ACC112 (cell line): Measurements from ENCODE around the gene SCARB1.

ENCODE experiments used
- H2AFZ ChIP-seq: fragments of 200-600 bp; sonication (generic); one replicate; pipeline ENCODE4 v1.6.0; 2017; ENCODE audit warnings: antibody characterized with exemption, low read length; ENCODE audit not compliant: unreplicated experiment
- H3K27ac ChIP-seq: fragments of 200-600 bp; sonication (generic); 2 replicates; pipeline ENCODE4 v1.5.1; 2014; ENCODE audit warnings: low read depth, mild to moderate bottlenecking, antibody characterized with exemption, low read length, moderate library complexity
- H3K27me3 ChIP-seq: fragments of 200-600 bp; sonication (generic); 2 replicates; pipeline ENCODE4 v1.6.1; 2014; ENCODE audit warnings: mild to moderate bottlenecking, antibody characterized with exemption, low read length, moderate library complexity, mixed read lengths; ENCODE audit not compliant: insufficient read depth
- H3K36me3 ChIP-seq: fragments of 200-600 bp; sonication (generic); 2 replicates; pipeline ENCODE4 v1.6.1; 2016; ENCODE audit warnings: mild to moderate bottlenecking, antibody characterized with exemption, low read length, moderate library complexity, mixed read lengths; ENCODE audit not compliant: insufficient read depth
- H3K4me1 ChIP-seq: fragments of 200-600 bp; sonication (generic); one replicate; pipeline ENCODE4 v1.6.1; 2016; ENCODE audit warnings: low read length, mixed read lengths; ENCODE audit not compliant: insufficient read depth, unreplicated experiment, control insufficient read depth
- H3K4me3 ChIP-seq: fragments of 200-600 bp; sonication (generic); 2 replicates; pipeline ENCODE4 v1.5.1; 2014; ENCODE audit warnings: mild to moderate bottlenecking, low read depth, low read length
- H3K79me2 ChIP-seq: fragments of 200-600 bp; sonication (generic); one replicate; pipeline ENCODE4 v1.6.0; 2016; ENCODE audit warnings: low read length; ENCODE audit not compliant: control insufficient read depth, unreplicated experiment, insufficient read depth

Gene SCARB1

DNA sequence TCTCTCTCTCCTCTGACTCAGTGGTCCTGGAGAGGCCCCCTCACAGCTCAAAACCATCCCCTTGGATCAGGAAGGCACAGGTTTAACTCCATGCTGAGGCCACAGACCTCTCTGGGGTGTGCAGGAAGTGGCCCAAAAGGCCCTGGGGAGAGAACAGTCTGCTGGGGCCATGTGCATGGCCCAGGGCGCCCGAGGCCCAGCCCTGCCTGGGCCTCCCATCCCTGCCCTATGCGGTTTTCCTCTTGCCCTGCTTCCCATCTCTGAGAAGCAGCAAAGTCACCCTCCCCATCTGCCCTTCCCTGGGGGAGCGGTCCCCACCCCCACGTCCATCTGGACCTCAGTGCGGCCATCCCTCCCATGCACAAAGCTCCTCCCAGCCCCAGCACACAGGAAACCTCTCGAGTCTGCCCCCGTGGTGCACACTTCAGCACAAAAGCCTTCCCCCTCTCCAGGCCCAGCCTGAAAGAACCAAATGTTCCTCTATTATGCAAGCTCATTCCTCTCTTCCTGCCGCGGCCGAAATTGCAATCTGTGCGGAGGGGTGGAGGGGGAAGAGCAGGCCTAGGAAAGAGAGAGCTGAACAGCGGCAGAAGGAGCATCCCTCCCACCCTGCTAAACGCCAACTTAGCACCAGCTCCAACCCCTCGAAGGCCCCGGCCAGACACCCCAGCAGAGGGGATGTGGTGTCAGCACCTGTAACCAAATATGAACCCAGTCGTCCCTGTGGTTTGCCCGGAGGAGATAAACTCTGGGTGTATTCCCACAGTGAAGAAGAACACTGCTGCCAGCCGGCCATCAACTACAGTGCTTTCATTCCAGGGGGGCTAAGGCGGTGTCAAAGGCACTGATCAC, 108.5 kb downstream of the SCARB1 start:
- Histone ChIP-seq H3K4me3 (no peak overlapping the region), H3K79me2 (no peaks in the 10 kb centered on the region), H2AFZ (peak overlapping the region; percentile 35), H3K27ac (peak overlapping the region; percentile 2; the same call in 1 of the 2 replicates), H3K27me3 (peaks cover 3% of the 10 kb centered on the region; the same call in 1 of the 2 replicates), H3K4me1 (peaks cover 14% of the 10 kb centered on the region), H3K36me3 (no peaks in the 10 kb centered on the region)

DNA sequence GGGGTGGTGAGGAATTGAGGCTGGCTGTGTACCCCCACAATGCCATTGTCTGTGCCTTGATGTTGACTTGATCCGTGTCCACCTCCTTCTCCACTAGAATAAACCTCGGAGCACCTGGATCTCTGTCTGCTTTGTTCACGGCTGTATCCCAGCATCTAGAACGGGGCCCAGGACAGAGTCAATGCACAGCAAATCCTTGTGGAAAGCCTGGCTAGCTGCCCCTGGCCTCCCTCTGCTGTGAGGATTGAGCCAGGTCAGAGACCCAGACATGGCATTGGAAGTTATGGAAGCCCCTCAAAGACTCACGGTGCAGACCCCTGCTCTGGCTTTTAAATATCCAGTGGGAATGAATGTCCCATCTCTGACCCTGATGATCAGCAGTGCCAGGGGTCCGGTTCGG, 109.2 kb downstream of the SCARB1 start:
- Histone ChIP-seq H3K4me1 (peaks cover 14% of the 10 kb centered on the region), H3K36me3 (no peaks in the 10 kb centered on the region), H2AFZ (no peak overlapping the region), H3K79me2 (no peaks in the 10 kb centered on the region), H3K4me3 (no peak overlapping the region), H3K27ac (peak overlapping the region; percentile 2; the same call in 1 of the 2 replicates), H3K27me3 (peaks cover 3% of the 10 kb centered on the region; the same call in 1 of the 2 replicates)

DNA sequence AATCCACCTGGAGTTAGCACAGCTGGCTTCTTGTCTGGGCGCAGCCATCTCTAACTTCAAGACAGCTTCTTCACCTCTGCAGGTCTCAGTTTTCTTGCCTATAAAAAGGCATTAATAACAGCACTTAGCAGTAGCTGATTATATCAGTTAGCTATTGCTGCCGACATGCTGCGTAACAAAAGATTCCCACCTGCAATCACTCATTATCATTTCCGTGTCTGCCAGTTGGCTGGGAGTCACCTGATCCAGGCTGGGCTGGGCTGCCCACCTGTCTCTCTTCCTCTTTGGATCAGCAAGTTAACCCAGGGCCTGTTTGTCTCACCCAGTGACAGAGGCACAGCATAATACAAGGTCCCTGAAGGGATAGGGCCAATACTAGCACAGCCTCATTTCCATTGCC, 109.7 kb downstream of the SCARB1 start:
- no peak overlapping the region for H3K27ac ChIP-seq
- H3K27me3 ChIP-seq = no peaks in the 10 kb centered on the region
- H3K79me2 ChIP-seq = no peaks in the 10 kb centered on the region
- H3K36me3 ChIP-seq = no peaks in the 10 kb centered on the region
- no peak overlapping the region for H3K4me3 ChIP-seq
- peaks cover 14% of the 10 kb centered on the region for H3K4me1 ChIP-seq
- no peak overlapping the region for H2AFZ ChIP-seq

DNA sequence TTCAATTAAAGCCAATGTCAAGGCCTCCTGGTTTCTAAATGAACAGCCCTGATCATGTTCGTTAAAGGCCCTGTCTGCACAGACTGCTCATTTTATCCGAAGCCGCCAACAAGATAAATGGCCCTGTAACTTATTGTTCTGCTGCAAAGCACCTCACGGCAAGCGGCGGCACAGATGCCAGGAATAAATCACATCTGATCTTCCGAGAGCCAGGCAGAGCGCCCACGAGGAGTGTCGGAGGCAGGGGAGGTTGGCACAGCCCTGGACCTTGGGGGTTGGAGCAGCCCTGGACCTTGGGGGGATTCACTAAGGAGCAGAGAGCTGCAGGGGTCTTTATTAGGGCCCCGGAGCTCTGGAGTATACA, 110.5 kb downstream of the SCARB1 start:
- H3K4me3 ChIP-seq = no peak overlapping the region
- H3K4me1 ChIP-seq = peaks cover 14% of the 10 kb centered on the region
- no peaks in the 10 kb centered on the region for H3K79me2 ChIP-seq
- no peaks in the 10 kb centered on the region for H3K36me3 ChIP-seq
- no peak overlapping the region for H2AFZ ChIP-seq
- H3K27me3 ChIP-seq = no peaks in the 10 kb centered on the region
- no peak overlapping the region for H3K27ac ChIP-seq

DNA sequence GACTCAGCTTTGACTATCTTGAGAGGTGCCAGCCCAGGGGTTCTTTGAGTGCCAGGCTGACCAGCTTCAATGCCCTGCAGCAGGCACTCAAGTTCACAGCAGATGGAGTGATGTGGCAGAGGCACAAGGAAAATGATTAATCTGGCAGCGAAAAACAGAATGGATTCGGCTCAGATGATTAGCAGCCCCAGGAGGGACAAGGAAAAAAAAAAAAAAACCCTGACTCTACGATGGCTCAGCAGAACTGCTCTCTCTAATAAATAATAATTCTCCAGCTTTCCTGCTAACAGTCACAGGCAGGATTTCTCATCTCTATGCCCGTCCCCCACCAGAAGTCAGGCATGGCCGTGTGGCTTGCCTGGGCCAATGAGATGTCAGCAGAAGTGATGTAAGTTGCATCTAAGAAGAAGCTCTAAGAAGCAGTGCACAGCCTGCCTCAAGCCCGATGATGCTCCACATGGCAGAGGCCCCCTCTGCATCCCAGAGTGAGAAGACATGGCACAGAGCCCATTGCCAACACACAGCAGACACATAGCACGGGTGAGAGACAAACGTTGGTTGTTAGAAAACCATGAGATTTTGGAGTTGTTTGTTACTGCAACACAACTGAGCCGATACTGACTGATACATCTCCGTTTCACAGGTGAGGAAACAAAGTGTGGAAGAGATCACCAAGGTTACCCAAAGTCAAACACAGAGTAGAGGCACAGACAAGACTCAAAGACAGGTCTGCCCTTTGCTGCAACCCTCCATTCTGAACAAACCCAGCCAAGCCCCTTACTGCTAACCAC, 111.0 kb downstream of the SCARB1 start:
- H3K27ac ChIP-seq = no peak overlapping the region
- peaks cover 18% of the 10 kb centered on the region for H3K4me1 ChIP-seq
- H3K27me3 ChIP-seq = no peaks in the 10 kb centered on the region
- no peak overlapping the region for H2AFZ ChIP-seq
- no peaks in the 10 kb centered on the region for H3K36me3 ChIP-seq
- H3K79me2 ChIP-seq = no peaks in the 10 kb centered on the region
- H3K4me3 ChIP-seq = no peak overlapping the region

DNA sequence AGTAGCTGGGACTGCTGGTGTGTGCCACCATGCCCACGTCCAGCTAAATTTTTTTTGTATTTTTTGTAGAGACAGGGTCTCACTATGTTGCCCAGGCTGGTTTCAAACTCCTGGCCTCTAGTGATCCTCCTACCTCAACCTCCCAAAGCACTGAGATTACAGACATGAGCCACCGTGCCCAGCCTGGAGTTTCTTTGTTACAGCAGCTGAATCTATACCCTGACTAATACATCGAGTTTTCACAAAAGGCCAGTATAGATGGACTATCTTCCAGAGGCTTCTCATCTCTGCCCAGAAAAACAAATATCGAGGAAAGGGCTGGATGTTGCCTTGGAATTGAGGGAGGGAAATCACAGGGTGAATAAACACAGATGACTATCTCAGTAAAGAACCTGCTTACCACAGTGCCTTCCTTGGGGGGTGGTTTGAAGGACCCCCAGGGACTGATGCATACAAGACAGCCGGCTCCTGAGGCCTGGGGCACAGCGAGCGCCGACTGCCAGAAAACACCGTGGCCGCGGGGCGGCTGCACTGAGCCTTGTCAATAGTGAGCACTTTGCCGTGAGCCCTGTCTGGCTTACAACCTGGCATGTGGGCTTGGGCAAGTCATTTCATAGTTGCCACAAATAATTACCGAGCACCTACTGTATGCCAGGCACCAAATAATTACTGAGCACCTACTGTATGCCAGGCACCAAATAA, 111.9 kb downstream of the SCARB1 start:
- no peak overlapping the region for H3K4me3 ChIP-seq
- no peaks in the 10 kb centered on the region for H3K27me3 ChIP-seq
- no peak overlapping the region for H2AFZ ChIP-seq
- no peaks in the 10 kb centered on the region for H3K79me2 ChIP-seq
- H3K36me3 ChIP-seq = no peaks in the 10 kb centered on the region
- H3K4me1 ChIP-seq = peaks cover 24% of the 10 kb centered on the region
- no peak overlapping the region for H3K27ac ChIP-seq

DNA sequence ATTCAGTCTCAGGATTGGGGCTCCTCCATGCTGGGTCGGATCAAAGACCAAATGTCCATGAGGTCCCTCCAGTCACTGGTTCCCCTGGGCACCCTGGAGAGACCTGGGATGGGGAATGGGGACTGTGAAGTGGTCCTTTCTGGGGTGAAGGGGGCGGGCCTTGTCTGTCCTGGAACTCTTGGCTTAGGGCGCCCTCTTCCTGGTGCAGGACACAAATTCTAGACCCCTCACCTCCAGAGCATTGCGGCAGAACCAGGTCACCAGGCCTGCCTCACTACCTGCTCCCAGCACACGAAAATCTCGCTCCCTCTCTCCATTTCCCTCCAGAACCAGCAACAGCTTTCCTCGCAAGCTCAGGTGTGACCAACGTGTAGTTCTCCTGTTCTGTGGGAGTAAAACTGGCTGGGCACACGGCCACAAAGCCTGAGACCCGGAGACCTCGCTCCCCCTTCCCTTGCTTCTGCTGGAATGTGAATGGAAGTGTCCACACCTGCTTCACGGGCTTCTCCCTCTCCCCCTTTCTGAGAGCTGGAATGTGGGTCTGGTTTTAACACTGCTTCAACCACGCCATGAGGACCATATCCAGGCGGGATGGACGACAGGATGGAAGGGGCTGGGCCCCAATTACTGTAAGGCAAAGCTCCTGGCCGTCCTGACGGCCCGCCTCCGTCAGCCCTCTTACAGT, 112.7 kb downstream of the SCARB1 start:
- Histone ChIP-seq H3K79me2 (no peaks in the 10 kb centered on the region), H3K27me3 (no peaks in the 10 kb centered on the region), H3K27ac (no peak overlapping the region), H2AFZ (no peak overlapping the region), H3K36me3 (no peaks in the 10 kb centered on the region), H3K4me3 (no peak overlapping the region), H3K4me1 (peaks cover 31% of the 10 kb centered on the region)

DNA sequence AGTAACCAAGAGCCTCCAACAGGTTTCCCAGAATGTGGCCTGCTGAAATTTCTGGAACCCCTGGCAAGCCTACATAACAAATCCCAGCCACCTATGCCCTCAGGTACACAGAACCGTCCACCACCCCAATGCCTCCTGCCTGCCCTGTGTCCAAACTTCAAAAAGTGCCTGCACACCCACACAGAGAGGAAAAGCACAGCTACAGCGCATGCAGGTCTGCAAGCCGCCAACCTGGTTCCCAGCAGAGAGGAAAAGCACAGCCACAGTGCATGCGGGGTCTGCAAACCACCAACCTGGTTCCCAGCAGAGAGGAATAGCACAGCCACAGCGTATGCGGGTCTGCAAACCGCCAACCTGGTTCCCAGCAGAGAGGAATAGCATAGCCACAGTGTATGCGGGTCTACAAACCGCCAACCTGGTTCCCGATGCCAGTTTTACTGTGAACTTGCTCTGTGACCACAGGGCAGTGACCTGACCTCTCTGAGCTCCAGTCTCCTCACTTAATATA, 113.5 kb downstream of the SCARB1 start:
- Histone ChIP-seq H3K4me3 (no peak overlapping the region), H3K36me3 (no peaks in the 10 kb centered on the region), H3K27me3 (no peaks in the 10 kb centered on the region), H3K27ac (no peak overlapping the region), H2AFZ (no peak overlapping the region), H3K4me1 (peaks cover 28% of the 10 kb centered on the region), H3K79me2 (no peaks in the 10 kb centered on the region)

DNA sequence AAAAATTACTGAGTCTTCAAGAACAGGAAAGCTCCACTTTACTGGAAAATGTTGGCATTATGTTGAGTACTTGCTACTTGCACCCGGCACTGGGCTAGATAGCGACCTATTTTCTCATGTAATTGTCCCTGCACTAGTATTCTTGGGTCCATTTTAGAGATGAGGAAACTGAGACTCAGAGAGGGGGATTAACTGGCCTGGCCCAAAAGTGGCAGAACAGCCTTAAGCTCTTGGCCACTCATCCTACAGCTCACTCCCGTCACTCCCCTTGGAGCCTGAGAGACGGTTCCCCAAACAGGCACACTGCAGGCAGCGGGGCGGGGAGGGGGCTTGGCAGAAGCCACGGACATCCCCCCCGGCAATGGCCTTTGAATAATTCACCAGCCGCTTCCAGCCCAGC, 113.9 kb downstream of the SCARB1 start:
- no peaks in the 10 kb centered on the region for H3K79me2 ChIP-seq
- H2AFZ ChIP-seq = no peak overlapping the region
- H3K4me1 ChIP-seq = peaks cover 24% of the 10 kb centered on the region
- H3K4me3 ChIP-seq = no peak overlapping the region
- no peaks in the 10 kb centered on the region for H3K27me3 ChIP-seq
- no peaks in the 10 kb centered on the region for H3K36me3 ChIP-seq
- no peak overlapping the region for H3K27ac ChIP-seq
